HG03175 (cell line): ENCODE measurements around the gene IL17RC.
"Not testable (repeated sequence)": the region's sequence is repeated elsewhere in the genome, so short reads cannot be mapped to it uniquely, and the experiment has no call there.

Experiments
- ATAC-seq: cut with Tn5 transposase; IDR thresholded peaks from one replicate; pipeline ENCODE4 v1.9.1; 2021; ENCODE audit warnings: mild to moderate bottlenecking, moderate library complexity; ENCODE audit not compliant: unreplicated experiment

Gene IL17RC

DNA sequence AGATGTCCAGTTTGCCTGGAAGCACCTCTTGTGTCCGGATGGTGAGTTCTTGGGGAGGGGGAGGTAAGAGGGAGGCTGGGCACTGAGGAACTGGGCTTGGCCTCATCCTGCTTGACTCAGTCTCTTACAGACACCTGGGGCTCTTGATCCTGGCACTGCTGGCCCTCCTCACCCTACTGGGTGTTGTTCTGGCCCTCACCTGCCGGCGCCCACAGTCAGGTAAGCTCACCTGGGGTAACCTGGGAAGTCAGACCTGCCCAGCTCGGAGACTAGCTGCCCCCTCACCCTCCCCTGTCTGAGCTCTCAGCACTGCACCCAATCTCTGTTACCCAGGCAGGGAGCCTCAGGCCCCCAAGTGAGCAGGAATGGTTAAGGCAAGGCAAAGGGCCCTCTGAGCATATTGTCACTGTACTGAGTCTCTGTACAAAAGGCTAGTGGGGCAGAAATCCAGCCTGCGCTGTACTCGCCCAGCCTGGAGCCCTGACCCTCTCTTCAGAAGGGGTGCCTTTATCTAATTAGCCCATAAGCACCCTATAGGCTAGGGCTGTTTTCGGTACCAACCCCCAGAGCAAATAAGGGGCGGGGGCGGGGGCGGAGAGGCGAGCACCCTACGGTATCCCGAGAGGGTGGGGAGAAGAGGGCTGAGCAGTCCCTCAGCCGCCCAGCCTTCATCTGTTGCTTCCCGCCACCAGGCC is 2.2 kb upstream of the IL17RC start:
- no peak for ATAC-seq

GRCh38 chr3:9915254-9916141 is 1.4 kb upstream of the IL17RC start:
- no peak for ATAC-seq

- ATAC-seq = no peak
Observed at GRCh38 chr3:9916346-9916733, 558 bp upstream of the IL17RC start.

DNA sequence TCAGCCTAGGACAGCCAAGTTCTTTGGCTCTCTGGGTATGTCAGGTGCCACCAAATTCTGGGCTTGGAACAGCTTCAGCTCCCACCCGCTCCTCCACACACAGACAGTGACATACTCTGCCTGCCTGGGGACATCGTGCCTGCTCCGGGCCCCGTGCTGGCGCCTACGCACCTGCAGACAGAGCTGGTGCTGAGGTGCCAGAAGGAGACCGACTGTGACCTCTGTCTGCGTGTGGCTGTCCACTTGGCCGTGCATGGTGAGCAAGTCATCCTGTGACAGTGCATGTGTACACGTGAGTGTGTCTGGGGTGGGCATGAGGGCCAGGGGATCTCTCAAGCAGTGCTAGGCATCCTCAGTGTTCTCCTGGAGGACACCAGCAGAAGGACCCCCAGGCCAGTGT is 922 bp downstream of the IL17RC start:
- no peak for ATAC-seq

DNA sequence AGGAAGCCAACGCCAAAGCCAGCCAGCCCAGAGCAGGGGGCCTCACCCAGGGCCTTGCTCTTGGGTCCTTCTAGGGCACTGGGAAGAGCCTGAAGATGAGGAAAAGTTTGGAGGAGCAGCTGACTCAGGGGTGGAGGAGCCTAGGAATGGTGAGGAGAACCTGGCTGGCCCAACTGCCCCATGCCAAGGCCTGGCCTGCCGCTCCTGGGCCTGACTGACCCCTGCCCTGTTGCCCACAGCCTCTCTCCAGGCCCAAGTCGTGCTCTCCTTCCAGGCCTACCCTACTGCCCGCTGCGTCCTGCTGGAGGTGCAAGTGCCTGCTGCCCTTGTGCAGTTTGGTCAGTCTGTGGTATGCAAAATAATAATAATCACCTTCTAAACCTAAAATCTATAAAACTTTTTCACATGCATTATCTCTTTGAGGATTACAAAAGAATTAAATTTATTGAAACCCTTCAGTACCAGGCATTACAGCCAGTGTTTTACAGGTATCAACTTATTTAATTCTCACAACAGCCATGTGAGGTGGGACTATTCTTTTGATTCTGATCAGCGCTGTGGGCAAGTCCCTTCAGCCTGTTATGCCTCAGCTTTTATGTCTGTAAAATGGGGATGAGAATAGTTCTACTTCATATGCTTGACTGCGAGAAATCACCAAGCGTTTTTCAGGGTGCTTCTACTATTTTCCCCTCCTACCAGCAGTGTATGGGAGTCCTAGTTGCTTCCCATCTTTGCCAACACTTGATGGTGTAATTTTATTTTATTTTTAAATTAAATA is 1.6 kb downstream of the IL17RC start:
- no peak for ATAC-seq

- ATAC-seq = no peak
Observed at GRCh38 chr3:9928158-9928557, 11.3 kb downstream of the IL17RC start.

- no peak for ATAC-seq
Observed at GRCh38 chr3:9930804-9931418, 14.0 kb downstream of the IL17RC start.

DNA sequence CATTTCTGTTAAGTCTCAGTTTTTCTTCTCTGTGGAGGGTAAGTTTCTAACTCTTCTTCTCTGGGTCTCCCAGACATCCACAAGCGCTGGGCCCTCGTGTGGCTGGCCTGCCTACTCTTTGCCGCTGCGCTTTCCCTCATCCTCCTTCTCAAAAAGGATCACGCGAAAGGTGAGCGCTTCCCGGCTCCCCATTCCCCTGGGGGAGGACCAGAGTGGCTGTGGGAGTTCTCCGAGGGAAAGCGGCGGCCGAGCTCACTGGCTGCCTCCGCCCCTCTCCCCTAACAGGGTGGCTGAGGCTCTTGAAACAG is 15.6 kb downstream of the IL17RC start:
- ATAC-seq = no peak

DNA sequence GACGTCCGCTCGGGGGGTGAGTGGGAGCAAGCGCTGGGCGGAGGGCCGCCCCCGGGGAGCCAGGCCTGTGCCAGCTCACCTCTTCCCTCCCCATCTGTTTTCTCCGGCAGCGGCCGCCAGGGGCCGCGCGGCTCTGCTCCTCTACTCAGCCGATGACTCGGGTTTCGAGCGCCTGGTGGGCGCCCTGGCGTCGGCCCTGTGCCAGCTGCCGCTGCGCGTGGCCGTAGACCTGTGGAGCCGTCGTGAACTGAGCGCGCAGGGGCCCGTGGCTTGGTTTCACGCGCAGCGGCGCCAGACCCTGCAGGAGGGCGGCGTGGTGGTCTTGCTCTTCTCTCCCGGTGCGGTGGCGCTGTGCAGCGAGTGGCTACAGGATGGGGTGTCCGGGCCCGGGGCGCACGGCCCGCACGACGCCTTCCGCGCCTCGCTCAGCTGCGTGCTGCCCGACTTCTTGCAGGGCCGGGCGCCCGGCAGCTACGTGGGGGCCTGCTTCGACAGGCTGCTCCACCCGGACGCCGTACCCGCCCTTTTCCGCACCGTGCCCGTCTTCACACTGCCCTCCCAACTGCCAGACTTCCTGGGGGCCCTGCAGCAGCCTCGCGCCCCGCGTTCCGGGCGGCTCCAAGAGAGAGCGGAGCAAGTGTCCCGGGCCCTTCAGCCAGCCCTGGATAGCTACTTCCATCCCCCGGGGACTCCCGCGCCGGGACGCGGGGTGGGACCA is 16.1 kb downstream of the IL17RC start:
- peak; percentile 67 for ATAC-seq

DNA sequence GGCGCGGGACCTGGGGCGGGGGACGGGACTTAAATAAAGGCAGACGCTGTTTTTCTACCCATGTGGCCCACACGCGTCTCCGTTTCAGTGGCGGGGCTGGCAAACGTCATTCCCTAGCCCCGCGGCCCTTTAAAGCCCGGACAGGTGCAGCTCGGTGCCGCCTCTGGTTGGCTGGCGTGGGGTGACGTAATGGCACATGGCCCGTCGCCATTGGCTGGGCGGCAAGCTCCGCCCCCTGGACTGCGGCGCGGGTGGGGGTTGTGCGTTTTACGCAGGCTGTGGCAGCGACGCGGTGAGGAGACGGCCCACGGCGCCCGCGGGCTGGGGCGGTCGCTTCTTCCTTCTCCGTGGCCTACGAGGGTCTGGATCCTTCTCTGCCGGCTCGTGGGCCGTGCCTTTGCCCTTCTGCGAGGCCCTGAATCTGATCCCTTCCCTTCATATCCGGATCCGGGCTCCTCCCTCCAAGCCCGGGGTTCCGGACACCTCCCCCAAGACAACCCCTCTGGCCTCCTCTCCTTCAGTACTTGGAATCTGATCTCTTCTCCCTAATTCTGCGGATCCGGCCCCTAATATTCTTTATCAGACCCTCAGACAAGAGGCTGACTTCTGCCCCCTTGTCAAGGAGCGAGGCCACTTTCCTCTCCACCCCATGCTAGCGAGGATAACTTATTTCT is 16.8 kb downstream of the IL17RC start, which contains the start of gene CRELD1:
TSS of gene CRELD1 (plus strand) at position 274 of the 674 bp plus-strand sequence. CDS start 605 bp downstream, outside the sequence.
- ATAC-seq = peak; percentile 93

DNA sequence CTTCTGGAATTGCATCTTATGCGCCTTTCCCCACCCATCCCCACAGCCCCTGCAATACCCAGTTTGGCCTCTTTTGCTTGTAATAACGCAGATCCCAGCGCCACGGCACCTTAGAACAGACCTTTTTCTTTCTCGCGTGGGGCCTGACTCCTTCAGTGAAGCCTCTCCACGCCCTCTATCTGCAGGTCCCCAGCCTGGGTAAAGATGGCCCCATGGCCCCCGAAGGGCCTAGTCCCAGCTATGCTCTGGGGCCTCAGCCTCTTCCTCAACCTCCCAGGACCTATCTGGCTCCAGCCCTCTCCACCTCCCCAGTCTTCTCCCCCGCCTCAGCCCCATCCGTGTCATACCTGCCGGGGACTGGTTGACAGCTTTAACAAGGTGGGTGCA is 17.3 kb downstream of the IL17RC start:
- peak; percentile 2 for ATAC-seq

- no peak for ATAC-seq
Observed at GRCh38 chr3:9934993-9935392, 18.1 kb downstream of the IL17RC start.

DNA sequence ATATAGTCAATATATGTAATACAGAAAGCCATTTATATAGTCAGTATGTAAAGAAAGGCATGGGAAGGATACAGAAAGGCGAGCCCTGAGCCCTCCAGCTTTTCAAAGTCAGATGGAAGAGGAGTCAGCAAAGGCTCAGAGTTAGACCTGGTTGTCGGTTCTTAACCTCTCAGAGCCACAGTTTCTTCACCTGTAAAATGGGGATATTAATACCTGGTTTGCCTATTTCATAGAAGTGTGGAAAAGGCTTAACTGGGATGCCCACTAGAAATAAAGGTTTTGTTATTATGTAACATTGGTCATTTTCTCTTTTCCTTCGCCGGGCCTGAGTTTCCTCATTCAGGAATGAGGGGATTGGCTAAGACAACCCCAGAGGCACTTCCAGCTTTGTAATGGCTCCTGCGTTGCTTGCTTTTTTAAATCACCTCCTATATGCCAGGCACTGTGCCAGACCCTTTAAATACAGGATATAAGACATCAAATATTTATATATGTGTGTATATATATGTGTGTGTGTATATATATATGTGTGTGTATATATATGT is 19.1 kb downstream of the IL17RC start:
- no peak for ATAC-seq

- no peak for ATAC-seq
Observed at GRCh38 chr3:9937486-9938238, 20.8 kb downstream of the IL17RC start.

- no peak for ATAC-seq
Observed at GRCh38 chr3:9938966-9939365, 22.1 kb downstream of the IL17RC start.

GRCh38 chr3:9939906-9940305 is 23.0 kb downstream of the IL17RC start:
- ATAC-seq = not testable (repeated sequence)

- ATAC-seq = no peak
Observed at GRCh38 chr3:9940746-9941145, 23.8 kb downstream of the IL17RC start.

DNA sequence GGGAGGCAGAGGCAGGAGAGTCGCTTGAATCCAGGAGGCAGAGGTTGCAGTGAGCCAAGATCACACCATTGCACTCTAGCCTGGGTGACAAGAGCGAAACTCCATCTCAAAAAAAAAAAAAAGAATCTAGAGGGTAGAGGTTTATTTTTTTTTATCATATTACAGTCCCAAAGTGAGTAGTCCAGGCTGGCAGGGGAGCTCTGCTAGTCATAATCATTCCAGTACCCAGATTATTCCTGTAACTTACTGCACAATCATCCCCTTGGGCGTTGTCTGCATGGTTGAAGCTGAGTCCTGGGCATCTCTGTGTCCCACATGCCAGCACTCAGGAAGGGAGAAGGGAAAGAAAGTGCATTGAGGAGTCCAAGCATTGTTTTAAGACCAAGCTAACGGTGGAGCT is 25.3 kb downstream of the IL17RC start:
- no peak for ATAC-seq
